Bronchial epithelial cell (primary cell): ENCODE measurements around the gene GNG7. TPM values are rescaled to one million over a fixed set of nuclear protein-coding genes. Genes with fewer than 3 reads are reported as not detected.
A peak's percentile ranks its signal among the peaks of the same experiment; 100 is the strongest.
"Not testable (repeated sequence)": the region's sequence is repeated elsewhere in the genome, so short reads cannot be mapped to it uniquely, and the experiment has no call there.

Experiments
- DNase-seq: peaks from one replicate; pipeline ENCODE4 v3.0.0-alpha.2; 2010; ENCODE audit warnings: low read depth
- FAIRE-seq: peaks from 2 replicates; lab custom pipeline; 2011; peaks lifted over from hg19 to GRCh38; lab: Jason Lieb, UNC
- H3K27me3 ChIP-seq: 2 replicates; pipeline ENCODE4 v1.5.1; 2011; ENCODE audit warnings: low read length; ENCODE audit not compliant: control insufficient read depth, insufficient read depth
- H3K36me3 ChIP-seq: 2 replicates; pipeline ENCODE4 v1.5.1; 2011; ENCODE audit warnings: low read length; ENCODE audit not compliant: control insufficient read depth, insufficient read depth
- H3K4me3 ChIP-seq: 2 replicates; pipeline ENCODE4 v1.5.1; 2011; ENCODE audit warnings: mild to moderate bottlenecking, low read depth, low read length, control low read depth
- total RNA-seq: library from RNA; depleted of rRNA; stranded (reverse); fragments of >200 nt; gene quantifications from 2 replicates; pipeline ENCODE4 v1.2.1, GENCODE V29; 2014
- TF ChIP-seq, protein P1 (sequence below): IDR thresholded peaks from 2 replicates; pipeline ENCODE4 v1.5.1; 2011; ENCODE audit warnings: mild to moderate bottlenecking, moderate library complexity, low read length, control low read depth, inconsistent platforms; ENCODE audit not compliant: insufficient read depth, severe bottlenecking

Gene GNG7
- total RNA-seq, 1 donor from 2014 or later: under 0.01 TPM

DNA sequence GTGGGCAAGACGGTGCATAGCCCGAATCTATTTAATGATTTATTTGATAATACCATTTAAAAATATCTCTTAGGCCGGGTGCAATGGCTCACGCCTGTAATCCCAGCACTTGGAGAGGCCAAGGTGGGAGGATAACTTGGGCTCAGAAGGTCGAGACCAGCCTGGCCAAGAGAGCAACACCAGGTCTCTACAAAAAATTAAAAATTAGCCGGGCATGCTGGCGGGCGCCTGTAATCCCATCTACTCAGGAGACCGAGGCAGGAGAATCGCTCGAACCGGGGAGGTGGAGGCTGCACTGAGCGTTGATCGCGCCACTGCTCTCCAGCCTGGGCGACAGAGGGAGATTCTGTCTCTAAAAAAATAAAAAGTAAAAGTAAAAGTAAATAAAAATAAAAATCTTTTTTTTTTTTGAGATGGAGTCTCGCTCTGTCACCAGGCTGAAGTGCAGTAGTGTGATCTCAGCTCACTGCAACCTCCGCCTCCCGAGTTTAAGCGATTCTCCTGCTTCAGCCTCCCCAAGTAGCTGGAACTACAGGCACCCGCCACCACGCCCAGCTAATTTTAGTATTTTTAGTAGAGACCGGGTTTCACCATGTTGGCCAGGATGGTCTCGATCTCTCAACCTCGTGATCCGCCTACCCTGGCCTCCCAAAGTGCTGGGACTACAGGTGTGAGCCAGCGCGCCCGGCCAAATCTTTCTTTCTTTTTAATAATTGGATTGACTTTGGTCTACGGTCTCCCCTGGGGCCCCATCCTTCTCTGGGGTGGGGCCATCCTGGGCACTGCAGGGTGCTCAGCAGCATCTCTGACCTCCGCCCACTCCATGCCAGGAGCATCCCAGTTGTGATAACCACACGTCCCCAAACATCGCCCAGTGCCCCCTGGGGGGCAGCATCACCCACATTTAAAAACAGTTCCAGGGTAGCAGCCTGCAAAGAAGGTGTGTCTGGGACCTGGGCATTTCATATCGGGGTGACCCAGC is 90.7 kb downstream of the GNG7 start:
- H3K4me3 ChIP-seq: no peak overlapping the region
- FAIRE-seq (no peak), DNase-seq (no peak)

DNA sequence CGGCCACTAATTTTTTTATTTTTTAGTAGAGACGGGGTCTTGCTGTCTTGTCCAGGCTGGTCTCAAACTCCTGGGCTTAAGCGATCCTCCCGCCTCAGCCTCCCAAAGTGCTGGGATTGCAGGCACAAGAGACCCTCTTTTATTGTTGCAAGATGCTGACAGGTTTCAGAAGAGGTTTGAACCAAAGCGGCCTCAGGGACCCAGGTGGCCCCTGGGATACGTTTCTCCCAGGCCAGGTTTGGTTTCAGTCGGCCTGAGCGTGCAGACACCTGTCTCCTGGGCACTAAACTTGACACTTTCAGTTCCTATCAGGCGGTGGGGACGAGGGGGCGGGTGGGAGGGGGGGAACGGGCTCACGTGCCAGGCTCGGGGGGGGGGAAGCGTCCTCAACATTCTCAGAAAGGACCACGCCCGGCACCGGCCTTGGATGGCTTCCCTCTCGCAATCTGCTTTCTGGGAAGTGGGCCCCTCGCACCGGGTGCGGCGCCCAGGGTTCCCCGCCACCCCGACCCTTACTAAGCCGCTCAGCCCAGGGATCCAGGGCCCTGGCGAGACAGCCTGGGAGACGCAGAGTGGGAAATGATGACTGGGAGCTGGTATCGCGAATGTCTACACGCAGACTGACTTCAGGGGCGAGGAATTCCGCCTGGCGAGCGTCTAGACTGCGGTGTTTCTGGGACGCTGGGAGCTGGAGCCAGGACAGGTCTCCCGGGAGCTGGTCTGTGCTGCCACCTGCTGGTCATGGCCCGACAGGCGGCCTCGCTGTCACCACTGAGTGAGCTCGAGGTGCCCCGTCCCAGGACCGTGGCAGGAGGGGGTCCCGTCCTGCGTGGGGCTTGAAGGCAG is 91.6 kb downstream of the GNG7 start:
- TF ChIP-seq, protein P1, sequence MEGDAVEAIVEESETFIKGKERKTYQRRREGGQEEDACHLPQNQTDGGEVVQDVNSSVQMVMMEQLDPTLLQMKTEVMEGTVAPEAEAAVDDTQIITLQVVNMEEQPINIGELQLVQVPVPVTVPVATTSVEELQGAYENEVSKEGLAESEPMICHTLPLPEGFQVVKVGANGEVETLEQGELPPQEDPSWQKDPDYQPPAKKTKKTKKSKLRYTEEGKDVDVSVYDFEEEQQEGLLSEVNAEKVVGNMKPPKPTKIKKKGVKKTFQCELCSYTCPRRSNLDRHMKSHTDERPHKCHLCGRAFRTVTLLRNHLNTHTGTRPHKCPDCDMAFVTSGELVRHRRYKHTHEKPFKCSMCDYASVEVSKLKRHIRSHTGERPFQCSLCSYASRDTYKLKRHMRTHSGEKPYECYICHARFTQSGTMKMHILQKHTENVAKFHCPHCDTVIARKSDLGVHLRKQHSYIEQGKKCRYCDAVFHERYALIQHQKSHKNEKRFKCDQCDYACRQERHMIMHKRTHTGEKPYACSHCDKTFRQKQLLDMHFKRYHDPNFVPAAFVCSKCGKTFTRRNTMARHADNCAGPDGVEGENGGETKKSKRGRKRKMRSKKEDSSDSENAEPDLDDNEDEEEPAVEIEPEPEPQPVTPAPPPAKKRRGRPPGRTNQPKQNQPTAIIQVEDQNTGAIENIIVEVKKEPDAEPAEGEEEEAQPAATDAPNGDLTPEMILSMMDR: peak; percentile 99
- peak; percentile 55 for FAIRE-seq
- H3K27me3 ChIP-seq: no peaks in the 10 kb centered on the region
- H3K36me3 ChIP-seq: no peaks in the 10 kb centered on the region
- peak overlapping the region; percentile 38 for H3K4me3 ChIP-seq
- peak; percentile 73 for DNase-seq

More for the DNA sequence above, 90.7 kb downstream of the GNG7 start:
- Histone ChIP-seq H3K36me3 (no peaks in the 10 kb centered on the region), H3K27me3 (no peaks in the 10 kb centered on the region)
- TF ChIP-seq, protein P1: no peak

DNA sequence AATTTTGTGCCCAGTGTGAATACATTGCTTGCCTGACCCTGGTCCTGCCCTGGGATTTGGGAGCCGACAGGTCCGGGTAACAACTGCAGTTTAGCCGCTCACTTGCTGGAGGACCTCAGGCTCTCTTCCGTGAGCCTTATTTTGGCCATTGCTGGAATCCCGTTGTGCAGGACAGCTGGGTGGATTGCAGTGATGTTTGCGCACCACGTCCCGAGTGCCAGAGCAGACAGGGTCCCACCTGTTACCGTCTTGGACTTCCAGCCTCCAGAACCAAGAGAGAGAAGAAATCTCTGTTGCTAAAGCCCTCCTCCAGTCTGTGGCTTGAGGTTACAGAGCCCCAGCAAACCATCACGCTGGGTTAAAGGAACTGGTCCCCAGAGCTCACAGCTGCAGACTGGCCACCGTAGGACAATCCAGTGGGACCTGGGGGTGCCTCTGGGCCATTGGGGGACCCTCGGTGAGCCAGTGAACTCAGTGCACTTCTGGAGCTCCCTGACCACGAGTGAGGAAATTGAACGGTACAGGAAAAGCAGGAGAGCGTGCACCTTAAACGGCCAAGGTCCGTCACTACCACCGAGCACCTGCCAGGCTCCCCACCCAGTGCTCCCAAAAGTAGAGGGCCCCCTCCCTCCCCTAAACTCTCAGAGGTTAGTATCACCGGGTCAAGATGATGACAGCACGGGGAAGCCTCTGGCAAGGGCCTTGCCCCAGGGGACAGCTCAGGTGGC is 92.9 kb downstream of the GNG7 start:
- Histone ChIP-seq H3K36me3 (no peaks in the 10 kb centered on the region), H3K4me3 (no peak overlapping the region), H3K27me3 (no peaks in the 10 kb centered on the region)
- FAIRE-seq (no peak), DNase-seq (no peak)
- TF ChIP-seq, protein P1: no peak

DNA sequence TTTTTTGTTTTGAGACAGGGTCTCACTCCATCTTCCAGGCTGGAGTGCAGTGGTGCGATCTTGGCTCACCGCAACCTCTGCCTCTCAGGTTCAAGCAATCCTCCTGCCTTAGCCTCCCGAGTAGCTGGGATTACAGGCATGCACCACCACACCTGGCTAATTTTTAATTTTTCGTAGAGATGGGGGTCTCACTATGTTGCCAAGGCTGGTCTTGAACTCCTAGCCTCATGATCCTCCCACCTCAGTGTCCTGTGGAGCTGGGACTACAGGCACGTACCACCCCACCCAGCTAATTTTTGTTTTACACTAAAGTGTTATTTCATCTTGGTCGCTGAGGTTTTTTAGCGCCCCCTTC is 93.5 kb downstream of the GNG7 start:
- DNase-seq, H3K36me3 ChIP-seq, H3K27me3 ChIP-seq, FAIRE-seq, H3K4me3 ChIP-seq: not testable (repeated sequence)

DNA sequence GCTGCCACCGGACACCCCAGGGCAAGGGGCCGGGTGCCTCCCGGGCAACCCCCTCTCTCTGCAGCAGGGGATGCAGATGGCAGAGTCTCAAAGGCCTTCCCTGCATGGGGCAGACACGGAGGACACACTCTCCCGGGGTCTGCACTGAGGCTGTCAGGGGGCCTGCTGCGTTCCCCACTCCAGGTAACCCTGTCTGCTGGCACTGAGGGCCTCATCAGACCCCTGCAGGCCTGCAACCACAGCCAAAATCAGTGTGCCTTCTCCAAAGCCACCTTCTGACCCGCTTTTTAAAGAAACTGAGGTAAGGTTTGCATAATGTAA is 93.9 kb downstream of the GNG7 start:
- Histone ChIP-seq H3K4me3 (no peak overlapping the region), H3K36me3 (no peaks in the 10 kb centered on the region), H3K27me3 (no peaks in the 10 kb centered on the region)
- FAIRE-seq (no peak), DNase-seq (no peak)
- TF ChIP-seq, protein P1: no peak
